H9 (cell line): ENCODE measurements around the gene MRPL23. TPM values are rescaled to one million over a fixed set of nuclear protein-coding genes. Genes with fewer than 3 reads are reported as not detected.

Experiments
- DNase-seq: peaks from one replicate; pipeline ENCODE4 v3.0.0-alpha.2; 2017
- H2AFZ ChIP-seq: one replicate; pipeline ENCODE4 v1.6.1; 2013; ENCODE audit warnings: mild to moderate bottlenecking, low read length, control low read depth, moderate library complexity
- H2AK5ac ChIP-seq: 2 replicates; pipeline ENCODE4 v1.6.1; 2013; ENCODE audit warnings: low read length, control low read depth, mixed read lengths; ENCODE audit not compliant: insufficient read length
- H2BK120ac ChIP-seq: one replicate; pipeline ENCODE4 v1.6.1; 2013; ENCODE audit warnings: low read depth, mild to moderate bottlenecking, low read length, control low read depth, inconsistent platforms; ENCODE audit not compliant: poor library complexity, severe bottlenecking
- H2BK12ac ChIP-seq: 2 replicates; pipeline ENCODE4 v1.6.1; 2013; ENCODE audit warnings: low read length, control low read depth, mixed read lengths, low read depth; ENCODE audit not compliant: insufficient read length
- H2BK15ac ChIP-seq: 2 replicates; pipeline ENCODE4 v1.6.1; 2013; ENCODE audit warnings: low read depth, low read length, control low read depth
- H2BK20ac ChIP-seq: one replicate; pipeline ENCODE4 v1.6.1; 2013; ENCODE audit warnings: low read depth, mild to moderate bottlenecking, low read length, control low read depth, inconsistent platforms; ENCODE audit not compliant: poor library complexity, severe bottlenecking
- H2BK5ac ChIP-seq: 2 replicates; pipeline ENCODE4 v1.6.1; 2013; ENCODE audit warnings: low read length, control low read depth, mixed read lengths; ENCODE audit not compliant: insufficient read length
- H3K14ac ChIP-seq: 2 replicates; pipeline ENCODE4 v1.6.1; 2013; ENCODE audit warnings: low read length, control low read depth; ENCODE audit not compliant: insufficient read depth
- H3K18ac ChIP-seq: 2 replicates; pipeline ENCODE4 v1.6.1; 2013; ENCODE audit warnings: low read depth, mild to moderate bottlenecking, mixed read lengths, low read length, control low read depth; ENCODE audit not compliant: insufficient read length
- H3K23ac ChIP-seq: 2 replicates; pipeline ENCODE4 v1.6.1; 2013; ENCODE audit warnings: low read length, control low read depth, mixed read lengths, low read depth; ENCODE audit not compliant: insufficient read length
- H3K23me2 ChIP-seq: 2 replicates; pipeline ENCODE4 v1.6.1; 2013; ENCODE audit warnings: low read depth, mild to moderate bottlenecking, mixed read lengths, low read length, control low read depth; ENCODE audit not compliant: insufficient read length, poor library complexity, severe bottlenecking
- H3K27ac ChIP-seq: 2 replicates; pipeline ENCODE4 v1.5.1; 2013; ENCODE audit warnings: low read length, control low read depth, mixed read lengths, low read depth; ENCODE audit not compliant: insufficient read length
- H3K27me3 ChIP-seq: 2 replicates; pipeline ENCODE4 v1.6.1; 2013; ENCODE audit warnings: low read length, control low read depth, inconsistent platforms; ENCODE audit not compliant: insufficient read depth
- H3K4ac ChIP-seq: 2 replicates; pipeline ENCODE4 v1.6.1; 2013; ENCODE audit warnings: low read depth, mild to moderate bottlenecking, control low read depth, inconsistent platforms, low read length, moderate library complexity
- H3K4me1 ChIP-seq: 2 replicates; pipeline ENCODE4 v1.6.1; 2013; ENCODE audit warnings: low read length, control low read depth, inconsistent platforms; ENCODE audit not compliant: insufficient read depth
- H3K4me2 ChIP-seq: 2 replicates; pipeline ENCODE4 v1.6.1; 2013; ENCODE audit warnings: low read length, control low read depth, mixed read lengths; ENCODE audit not compliant: insufficient read length, insufficient read depth
- H3K56ac ChIP-seq: 2 replicates; pipeline ENCODE4 v1.6.1; 2013; ENCODE audit warnings: low read depth, mild to moderate bottlenecking, mixed read lengths, low read length, control low read depth; ENCODE audit not compliant: insufficient read length
- H3K79me1 ChIP-seq: 2 replicates; pipeline ENCODE4 v1.6.1; 2013; ENCODE audit warnings: low read depth, mild to moderate bottlenecking, moderate library complexity, low read length, control low read depth, inconsistent platforms; ENCODE audit not compliant: insufficient read depth, poor library complexity, severe bottlenecking
- H3K79me2 ChIP-seq: 2 replicates; pipeline ENCODE4 v1.6.1; 2013; ENCODE audit warnings: low read length, control low read depth, inconsistent platforms; ENCODE audit not compliant: insufficient read depth
- H3K9ac ChIP-seq: 2 replicates; pipeline ENCODE4 v1.6.1; 2013; ENCODE audit warnings: low read length, control low read depth, mixed read lengths; ENCODE audit not compliant: insufficient read length; ENCODE audit errors: extremely low read depth
- H3K9me3 ChIP-seq: one replicate; pipeline ENCODE4 v1.6.1; 2013; ENCODE audit warnings: low read depth, low read length, inconsistent platforms; ENCODE audit not compliant: control insufficient read depth
- H3T11ph ChIP-seq: one replicate; pipeline ENCODE4 v1.6.1; 2013; ENCODE audit warnings: mild to moderate bottlenecking, low read length, control low read depth, inconsistent platforms
- H4K20me1 ChIP-seq: one replicate; pipeline ENCODE4 v1.6.1; 2013; ENCODE audit not compliant: control insufficient read depth, insufficient read length, insufficient read depth
- H4K5ac ChIP-seq: 2 replicates; pipeline ENCODE4 v1.6.1; 2013; ENCODE audit warnings: low read depth, mild to moderate bottlenecking, mixed read lengths, low read length, control low read depth; ENCODE audit not compliant: insufficient read length
- H4K8ac ChIP-seq: replicated peaks from 2 replicates; pipeline ENCODE4 v1.6.1; 2013; ENCODE audit warnings: low read length, control low read depth, mixed read lengths, low read depth; ENCODE audit not compliant: insufficient read length
- H4K91ac ChIP-seq: 2 replicates; pipeline ENCODE4 v1.6.1; 2013; ENCODE audit warnings: low read depth, mild to moderate bottlenecking, moderate library complexity, mixed read lengths, low read length, control low read depth; ENCODE audit not compliant: insufficient read length
- H3K27ac Mint-ChIP-seq, 3 experiments: 2 replicates in 2 of 3; 3 replicates in 1 of 3; pipeline ENCODE4 v1.8.0; 2020 to 2021; ENCODE audit warnings: mixed read lengths in 3 of 3, mild to moderate bottlenecking in 1 of 3, moderate library complexity in 1 of 3
- H3K27me3 Mint-ChIP-seq: 2 replicates; pipeline ENCODE4 v1.8.0; 2021; ENCODE audit warnings: low read depth, mild to moderate bottlenecking, moderate library complexity, mixed read lengths
- H3K36me3 Mint-ChIP-seq, 3 experiments: 2 replicates in 2 of 3; 3 replicates in 1 of 3; pipeline ENCODE4 v1.8.0; 2020 to 2021; ENCODE audit warnings: low read depth in 3 of 3, mixed read lengths in 3 of 3; ENCODE audit not compliant: insufficient read depth in 1 of 3
- H3K4me1 Mint-ChIP-seq, 2 experiments: 2 replicates each; pipeline ENCODE4 v1.8.0; 2020; ENCODE audit warnings: mixed read lengths in 2 of 2
- H3K4me3 Mint-ChIP-seq, 2 experiments: 2 replicates in 1 of 2; 3 replicates in 1 of 2; pipeline ENCODE4 v1.8.0; 2020 to 2021; ENCODE audit warnings: mild to moderate bottlenecking in 2 of 2, mixed read lengths in 2 of 2, moderate library complexity in 1 of 2
- H3K9me3 Mint-ChIP-seq, 2 experiments: 2 replicates in 1 of 2; 3 replicates in 1 of 2; pipeline ENCODE4 v1.8.0; 2020; ENCODE audit warnings: mild to moderate bottlenecking in 2 of 2, mixed read lengths in 2 of 2, moderate library complexity in 1 of 2
- CTCF ChIP-seq: fragments of 200-600 bp; sonication (generic); conservative IDR thresholded peaks from 3 replicates; pipeline ENCODE4 v1.8.0; 2021; ENCODE audit warnings: antibody characterized with exemption, mild to moderate bottlenecking
- WGBS: extraction: QIAGEN DNeasy Blood & Tissue Kit; methylation state at CpG from one replicate; pipeline ENCODE4 v1.1.7; 2013; ENCODE audit warnings: missing lambda C conversion rate, low lambda C conversion rate, mixed read lengths; ENCODE audit not compliant: insufficient read length; ENCODE audit errors: extremely low coverage; 5-methylcytosine and 5-hydroxymethylcytosine counted together
- total RNA-seq: library from RNA; stranded (reverse); gene quantifications from 2 replicates; pipeline ENCODE4 v1.2.1, GENCODE V29; 2021

Gene MRPL23
- total RNA-seq, 1 experiment from 2014 or later, result 67.3 TPM

DNA sequence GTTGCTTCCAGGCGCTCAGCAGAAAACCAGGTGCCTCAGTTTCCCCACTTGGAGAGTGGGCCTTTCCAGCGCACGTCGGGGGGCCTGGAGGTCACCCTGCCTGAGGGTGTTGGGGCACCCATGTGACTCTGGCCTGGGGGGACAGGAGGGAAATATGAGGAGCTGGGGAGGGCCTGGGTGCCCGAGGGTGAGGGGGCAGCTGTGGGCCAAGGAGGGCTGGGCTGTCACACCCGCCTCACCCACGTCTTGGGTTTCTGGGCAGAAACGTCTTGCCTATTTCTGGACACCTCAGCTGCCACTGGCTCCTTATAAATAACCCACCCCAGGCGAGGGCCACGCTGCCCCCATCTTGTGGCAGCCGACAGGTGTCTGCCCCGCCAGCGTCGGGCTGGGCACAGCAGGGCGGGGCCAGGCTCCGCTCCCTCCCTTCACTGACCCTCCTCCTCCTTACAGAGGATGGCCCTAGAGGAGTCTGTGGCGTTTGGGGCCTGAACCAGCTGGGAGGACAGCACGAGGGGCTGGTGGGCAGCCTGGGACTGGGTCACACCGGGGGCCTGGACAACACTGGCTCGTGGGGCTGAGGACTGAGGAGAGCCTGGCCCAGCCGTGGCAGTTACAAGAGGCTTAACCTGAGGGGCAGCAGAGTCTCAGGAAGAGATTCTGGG lies 26.1 kb upstream of the MRPL23 start:
- no peak overlapping the region; the same call in 1 of the 2 replicates for H3K14ac ChIP-seq
- H3K79me2 ChIP-seq, result no peaks in the 10 kb centered on the region
- Mint-ChIP-seq H3K9me3 (no peaks in the 10 kb centered on the region; a peak in 1 of 5 replicates), H3K36me3 (no peaks in the 10 kb centered on the region), H3K27ac (peak overlapping the region in 1 of 3 experiments; percentile 76; a peak in 1 of 7 replicates), H3K27me3 (peaks cover 13% of the 10 kb centered on the region), H3K4me3 (no peak overlapping the region), H3K4me1 (peaks cover 3 to 6% of the 10 kb centered on the region in 2 experiments; a peak in 3 of 4 replicates)
- no peak overlapping the region for H2AK5ac ChIP-seq
- H2BK20ac ChIP-seq, result no peak overlapping the region
- no peaks in the 10 kb centered on the region for H3K23me2 ChIP-seq
- H3K56ac ChIP-seq, result no peak overlapping the region
- H2AFZ ChIP-seq, result no peak overlapping the region
- H3K79me1 ChIP-seq, result no peaks in the 10 kb centered on the region
- H4K8ac ChIP-seq, result no peak overlapping the region
- H3K27ac ChIP-seq, result no peak overlapping the region
- no peaks in the 10 kb centered on the region for H3K27me3 ChIP-seq
- H3K18ac ChIP-seq, result no peak overlapping the region
- no peak overlapping the region for H2BK120ac ChIP-seq
- H2BK5ac ChIP-seq, result no peak overlapping the region
- H2BK15ac ChIP-seq, result no peak overlapping the region
- H3K4ac ChIP-seq, result no peak overlapping the region
- H3K4me1 ChIP-seq, result no peaks in the 10 kb centered on the region
- DNase-seq, result no peak
- no peak overlapping the region for H3K9ac ChIP-seq
- H2BK12ac ChIP-seq, result no peak overlapping the region
- no peaks in the 10 kb centered on the region for H4K20me1 ChIP-seq
- no peak overlapping the region for H3T11ph ChIP-seq
- H3K4me2 ChIP-seq, result no peak overlapping the region
- no CpG with 5 or more reads among the region's 21 CpGs for WGBS
- TF ChIP-seq CTCF, result no peak
- no peaks in the 10 kb centered on the region for H3K9me3 ChIP-seq
- H4K91ac ChIP-seq, result no peak overlapping the region
- H4K5ac ChIP-seq, result no peak overlapping the region
- no peak overlapping the region for H3K23ac ChIP-seq
